MV-4-11 (cell line): ENCODE measurements around the gene GET4.
A peak's percentile ranks its signal among the peaks of the same experiment; 100 is the strongest.
"Not testable (repeated sequence)": the region's sequence is repeated elsewhere in the genome, so short reads cannot be mapped to it uniquely, and the experiment has no call there.

Experiments used
- DNase-seq: peaks from one replicate; lab custom pipeline; 2025; lab: John Stamatoyannopoulos, UW

The GET4 gene

GRCh38 chr7:871900-872537 is 4.3 kb upstream of the GET4 start:
- DNase-seq = no peak

DNA sequence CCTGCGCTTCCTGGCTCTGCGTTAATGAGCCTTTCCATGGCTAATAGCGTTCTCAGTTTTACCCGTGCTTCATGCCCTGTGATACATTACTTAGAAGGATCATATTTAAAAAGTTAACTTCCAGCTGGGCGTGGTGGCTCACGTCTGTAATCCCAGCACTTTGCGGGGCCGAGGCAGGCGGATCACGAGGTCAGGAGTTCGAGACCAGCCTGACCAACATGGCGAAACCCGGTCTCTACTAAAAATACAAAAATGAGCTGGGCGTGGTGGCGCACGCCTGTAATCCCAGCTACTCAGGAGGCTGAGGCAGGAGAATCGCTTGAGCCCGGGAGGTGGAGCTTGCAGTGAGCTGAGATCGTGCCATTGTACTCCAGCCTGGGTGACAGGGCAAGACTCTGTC is 3.7 kb upstream of the GET4 start:
- DNase-seq = not testable (repeated sequence)

GRCh38 chr7:873367-874002 is 2.9 kb upstream of the GET4 start:
- DNase-seq = peak; percentile 87

GRCh38 chr7:874031-874749 is 2.2 kb upstream of the GET4 start:
- no peak for DNase-seq

DNA sequence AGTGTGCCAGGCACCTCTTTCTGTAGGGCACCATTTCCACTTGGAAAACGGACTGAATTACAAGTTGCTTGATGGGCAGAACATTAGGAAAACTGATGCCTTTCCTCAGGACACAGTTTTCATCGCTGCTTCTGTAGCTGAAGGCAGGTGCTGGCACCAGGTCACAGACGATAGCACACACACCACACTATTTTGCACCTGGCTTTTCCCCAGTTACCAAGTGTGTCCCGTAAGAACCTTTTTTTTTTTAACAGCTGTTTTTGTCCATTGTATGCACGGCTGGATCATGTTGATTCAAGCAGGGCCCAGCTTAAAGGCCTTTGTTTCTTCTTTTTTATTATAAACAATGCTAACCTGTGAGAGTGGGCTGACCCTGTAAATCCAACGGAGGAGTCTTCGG is 1.3 kb upstream of the GET4 start:
- no peak for DNase-seq

- DNase-seq = no peak
Measured at GRCh38 chr7:875476-876076, 778 bp upstream of the GET4 start.

- DNase-seq = no peak
Measured at GRCh38 chr7:876972-877311, 588 bp downstream of the GET4 start.

DNA sequence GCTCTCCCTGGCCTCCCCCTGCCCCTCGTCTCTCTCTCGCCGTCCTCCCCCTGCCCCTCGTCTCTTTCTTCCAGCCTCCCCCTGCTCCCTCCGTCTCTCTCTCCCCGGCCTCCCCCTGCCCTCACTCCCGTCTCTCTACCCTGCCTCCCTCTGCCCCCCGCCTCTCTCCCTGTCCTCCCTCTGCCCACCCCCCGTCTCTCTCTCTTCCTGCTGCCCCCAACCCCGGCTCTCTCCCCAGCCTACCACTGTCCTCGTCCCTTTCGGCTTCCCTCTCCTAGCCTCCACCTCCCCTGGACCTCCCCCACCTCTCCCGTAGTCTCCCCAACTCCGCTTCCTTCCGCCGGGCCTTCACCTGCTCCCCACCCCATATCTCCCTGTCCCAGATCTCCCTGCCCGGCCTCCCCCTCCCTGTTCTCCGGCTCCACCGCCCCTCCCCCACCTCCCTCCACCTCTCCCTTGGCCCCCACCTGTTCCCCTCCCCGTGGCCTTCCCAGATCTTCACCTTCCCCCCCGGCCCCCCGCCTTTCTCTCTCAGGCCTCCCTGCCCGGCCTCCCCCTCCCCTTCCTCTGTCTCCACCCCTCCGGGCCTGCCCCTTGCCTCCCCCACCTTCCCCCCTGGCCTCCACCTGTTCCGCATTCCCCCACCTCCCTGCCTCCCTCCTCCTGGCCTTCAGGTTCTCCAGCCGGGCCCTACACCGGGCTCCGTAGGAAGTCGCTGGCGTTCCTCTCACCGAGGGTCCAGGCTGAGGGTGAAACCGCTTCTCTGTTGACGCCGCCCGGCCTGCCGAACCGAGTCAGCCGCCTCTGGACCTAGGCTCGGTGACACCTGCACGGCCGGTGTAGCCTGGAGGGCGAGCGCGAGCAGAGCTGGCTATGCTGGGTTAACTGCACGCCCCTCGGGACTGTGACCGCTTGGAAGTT is 1.2 kb downstream of the GET4 start:
- no peak for DNase-seq

GRCh38 chr7:879093-879492 is 2.7 kb downstream of the GET4 start:
- DNase-seq = no peak

DNA sequence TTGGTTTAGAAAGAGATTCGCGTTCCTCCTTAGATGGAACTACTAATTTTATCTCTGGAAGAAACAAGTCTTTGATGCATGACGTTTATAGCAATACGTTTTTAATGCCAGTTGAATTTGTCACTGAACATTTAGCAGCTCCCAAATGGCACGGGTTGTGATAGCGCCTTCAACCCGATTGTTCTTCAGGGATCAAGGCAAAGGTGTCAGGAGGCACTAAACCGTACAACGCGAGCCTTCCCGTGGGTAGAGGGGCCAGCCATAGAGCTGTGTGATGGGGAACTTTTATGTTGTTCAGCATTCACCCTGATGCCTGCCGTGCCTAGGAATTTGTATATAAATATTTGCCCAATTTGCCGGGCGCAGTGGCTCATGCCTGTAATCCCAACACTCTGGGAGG is 3.4 kb downstream of the GET4 start:
- DNase-seq = no peak

DNA sequence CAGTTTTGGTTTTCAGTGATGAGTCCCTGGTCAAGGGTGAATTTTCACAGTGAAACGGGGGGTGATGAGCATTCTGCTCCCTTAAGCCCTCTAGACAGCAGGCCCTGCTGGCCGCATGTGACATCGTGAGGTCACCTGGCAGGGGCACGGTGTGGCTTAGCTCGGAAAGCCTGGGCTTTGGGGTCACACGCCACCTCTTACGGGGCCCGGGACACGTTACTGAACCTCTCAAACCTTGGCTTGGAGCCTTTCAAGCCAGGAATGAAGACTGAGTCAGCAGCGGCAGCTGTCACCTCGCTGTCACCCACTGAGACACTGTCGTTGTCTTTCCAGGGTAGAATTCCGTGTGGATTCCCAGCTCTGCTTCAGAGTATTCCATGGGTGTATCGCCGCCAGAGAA is 4.1 kb downstream of the GET4 start:
- DNase-seq = no peak

- DNase-seq = no peak
Measured at GRCh38 chr7:881441-882234, 5.3 kb downstream of the GET4 start.

DNA sequence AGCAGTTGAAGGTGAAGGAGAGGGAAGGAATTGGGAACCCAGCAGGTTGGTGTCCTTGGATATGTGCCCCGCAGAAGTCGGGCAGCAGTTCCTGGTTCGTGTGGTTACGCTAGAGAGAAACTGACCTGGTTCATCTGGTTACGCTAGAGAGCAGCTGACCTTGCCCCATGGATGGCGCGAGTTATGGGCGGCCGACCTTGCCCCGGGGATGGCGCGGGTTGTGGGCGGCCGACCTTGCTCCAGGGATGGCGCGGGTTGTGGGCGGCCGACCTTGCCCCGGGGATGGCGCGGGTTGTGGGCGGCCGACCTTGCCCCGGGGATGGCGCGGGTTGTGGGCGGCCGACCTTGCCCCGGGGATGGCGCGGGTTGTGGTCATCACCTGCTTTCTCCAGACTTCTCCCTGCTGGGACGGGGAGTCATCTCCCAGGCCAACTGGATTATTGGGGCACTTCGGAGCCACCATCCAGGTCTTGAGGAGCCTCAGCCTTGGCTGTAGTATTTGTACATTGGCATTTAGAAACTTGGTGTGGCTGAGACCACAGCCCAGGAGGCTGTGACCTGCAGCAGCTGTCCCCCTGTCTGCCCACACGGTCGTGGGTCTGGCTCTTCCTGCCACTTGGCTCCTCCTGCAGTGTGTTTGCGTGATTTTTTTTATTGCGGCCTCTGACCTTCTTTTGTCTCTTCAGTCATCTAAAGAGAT is 6.1 kb downstream of the GET4 start:
- DNase-seq = no peak

DNA sequence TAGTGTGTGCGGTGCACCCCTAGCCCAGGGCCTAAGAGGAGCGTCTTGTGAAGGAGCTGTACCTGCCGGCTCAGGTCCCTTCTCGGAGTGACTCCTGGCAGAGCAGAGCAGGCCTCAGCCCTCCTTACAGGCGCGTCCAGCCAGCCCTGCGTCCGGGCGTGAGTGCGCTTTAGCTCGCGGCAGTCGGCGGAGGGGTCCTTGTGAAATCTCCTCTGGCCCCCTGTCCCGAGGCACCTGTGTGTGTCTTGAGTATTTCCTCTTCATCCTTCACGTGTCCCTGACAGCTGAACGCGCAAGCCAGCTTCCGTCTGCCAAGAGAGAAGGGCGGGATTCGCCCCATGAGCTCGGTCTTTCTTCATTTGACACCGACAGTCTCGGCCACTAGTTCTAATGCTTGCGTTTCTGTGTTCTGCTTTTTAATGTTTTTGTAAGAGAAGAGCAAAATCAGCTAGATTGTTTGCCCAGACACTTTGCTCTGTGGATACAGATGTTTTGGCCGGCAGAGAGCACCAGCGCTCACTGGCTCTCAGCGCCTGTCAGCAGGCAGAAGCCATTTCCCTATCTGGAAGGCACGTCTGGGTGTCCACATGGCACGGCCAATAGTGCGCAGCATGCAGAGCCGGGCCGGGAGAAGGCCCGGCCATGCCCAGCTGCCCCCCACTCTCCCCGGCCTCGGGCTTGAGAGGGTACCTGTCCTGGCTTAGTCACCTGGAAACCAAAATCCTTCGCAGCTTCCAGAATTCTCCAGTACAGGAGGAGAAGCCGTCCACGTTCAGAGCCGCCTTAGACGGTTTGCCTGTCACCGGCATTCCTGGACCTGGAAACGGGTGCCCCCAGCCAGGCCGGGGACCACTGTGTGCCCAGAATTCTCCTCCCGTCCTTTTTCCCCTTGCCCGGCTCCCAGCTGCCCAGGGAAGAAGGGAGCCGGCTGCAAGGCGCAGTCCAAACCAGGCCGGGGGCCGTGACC is 7.0 kb downstream of the GET4 start:
- DNase-seq = no peak

DNA sequence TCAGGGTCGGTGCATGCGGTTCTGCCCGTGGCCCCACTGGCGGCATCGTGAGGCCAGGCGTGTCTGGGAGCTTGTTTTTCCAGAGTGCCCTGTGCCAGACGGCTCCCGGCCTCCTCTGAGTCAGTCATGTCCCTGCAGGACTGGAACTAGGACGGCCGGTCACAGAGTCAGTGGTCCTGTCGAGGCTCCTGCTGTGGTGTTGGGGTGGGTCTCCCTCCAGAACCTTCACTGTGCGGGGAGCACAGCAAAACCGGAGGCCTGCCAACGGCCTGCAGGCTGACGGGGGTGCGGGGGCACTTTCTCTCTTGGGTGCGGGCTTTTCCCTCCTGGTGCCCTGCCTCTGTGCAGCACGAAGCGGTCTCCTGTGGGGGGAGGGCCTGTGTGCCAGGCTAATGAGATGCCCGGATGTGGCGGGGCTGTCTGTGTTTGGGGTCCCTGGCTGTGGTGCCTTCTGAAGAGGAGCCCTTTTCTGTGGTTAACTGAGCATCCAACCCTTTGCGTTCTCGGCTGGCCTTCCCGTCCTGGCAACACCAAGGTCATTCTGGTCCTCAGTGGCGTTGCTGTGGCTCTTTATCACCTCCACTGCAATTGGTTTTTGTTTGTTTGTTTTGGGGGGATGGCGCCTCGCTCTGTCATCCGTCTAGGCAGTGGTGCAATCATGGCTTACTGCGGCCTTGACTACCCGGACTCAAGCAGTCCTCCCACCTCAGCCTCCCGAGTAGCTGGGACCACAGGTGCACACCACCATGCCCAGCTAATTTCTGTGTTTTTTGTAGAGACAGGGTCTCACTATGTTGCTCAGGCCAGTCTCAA is 8.0 kb downstream of the GET4 start:
- no peak for DNase-seq

DNA sequence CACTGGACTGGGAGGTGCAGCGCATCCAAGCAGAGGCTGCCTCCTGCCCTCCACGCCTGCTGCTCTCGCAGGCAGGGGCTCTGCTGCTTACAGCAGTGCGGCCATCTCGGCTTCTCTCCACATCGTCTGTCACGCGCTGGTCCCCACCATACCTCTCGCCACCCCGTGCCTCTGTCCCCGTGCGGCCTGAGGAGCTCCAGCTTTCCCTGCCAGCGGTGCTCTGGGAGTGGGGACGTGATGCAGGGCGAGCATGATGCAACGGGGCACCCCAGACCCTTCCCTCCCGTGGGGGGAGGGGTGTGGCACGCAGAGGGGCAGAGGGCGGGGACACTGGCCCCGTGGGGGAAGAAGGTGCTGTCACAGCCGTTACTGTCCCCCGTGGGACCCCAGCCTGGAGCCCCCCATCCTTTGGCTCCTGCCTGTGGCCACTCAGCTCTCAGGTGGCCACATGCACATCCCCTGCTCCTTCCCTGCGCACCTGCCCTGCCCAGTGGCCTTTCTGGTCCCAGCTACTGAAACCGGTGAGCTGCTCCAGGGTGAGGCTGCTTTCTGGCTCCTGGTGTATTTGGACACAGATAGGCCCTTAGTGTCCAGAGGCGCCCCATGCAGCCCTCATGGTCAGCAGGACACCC is 9.0 kb downstream of the GET4 start:
- DNase-seq = no peak

DNA sequence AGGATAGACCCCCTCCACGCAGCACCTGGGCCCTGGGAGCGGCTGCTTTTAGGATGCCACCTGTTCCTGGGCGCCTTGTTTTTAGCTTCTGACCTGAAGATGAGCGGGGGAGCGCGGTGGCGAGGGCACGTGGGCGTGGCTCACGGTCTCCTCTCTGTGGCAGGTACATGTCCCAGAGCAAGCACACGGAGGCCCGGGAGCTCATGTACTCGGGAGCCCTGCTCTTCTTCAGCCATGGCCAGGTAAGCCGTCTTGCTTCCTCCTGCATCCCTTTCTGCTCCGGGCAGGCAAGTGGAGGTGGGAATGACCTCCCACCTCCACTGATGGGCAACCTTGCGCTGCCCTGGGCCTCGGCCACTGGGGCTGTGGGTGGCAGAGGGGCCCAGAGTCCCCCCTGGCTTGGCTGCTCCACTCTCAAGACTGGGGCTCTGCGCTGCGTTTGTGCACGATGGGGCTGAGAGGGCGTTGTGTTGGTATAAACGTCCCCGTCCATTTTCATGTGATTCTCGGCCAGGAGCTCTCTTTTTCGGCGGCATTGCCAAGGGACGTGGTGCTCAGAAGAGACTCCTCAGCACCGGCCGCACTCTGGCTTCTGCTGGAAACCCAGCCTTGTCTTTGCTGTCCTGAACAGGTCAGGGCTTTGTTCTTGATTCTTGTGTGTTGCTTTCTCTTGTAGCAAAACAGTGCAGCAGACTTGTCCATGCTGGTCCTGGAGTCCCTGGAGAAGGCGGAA is 9.7 kb downstream of the GET4 start:
- DNase-seq = no peak
